ENCODE measurements around the gene GRB10. TPM values are rescaled to one million over a fixed set of nuclear protein-coding genes. Genes with fewer than 3 reads are reported as not detected.

The GRB10 gene
- total and polyA plus RNA-seq, 2 experiments from 2014 or later: 35.0 to 154 TPM

DNA sequence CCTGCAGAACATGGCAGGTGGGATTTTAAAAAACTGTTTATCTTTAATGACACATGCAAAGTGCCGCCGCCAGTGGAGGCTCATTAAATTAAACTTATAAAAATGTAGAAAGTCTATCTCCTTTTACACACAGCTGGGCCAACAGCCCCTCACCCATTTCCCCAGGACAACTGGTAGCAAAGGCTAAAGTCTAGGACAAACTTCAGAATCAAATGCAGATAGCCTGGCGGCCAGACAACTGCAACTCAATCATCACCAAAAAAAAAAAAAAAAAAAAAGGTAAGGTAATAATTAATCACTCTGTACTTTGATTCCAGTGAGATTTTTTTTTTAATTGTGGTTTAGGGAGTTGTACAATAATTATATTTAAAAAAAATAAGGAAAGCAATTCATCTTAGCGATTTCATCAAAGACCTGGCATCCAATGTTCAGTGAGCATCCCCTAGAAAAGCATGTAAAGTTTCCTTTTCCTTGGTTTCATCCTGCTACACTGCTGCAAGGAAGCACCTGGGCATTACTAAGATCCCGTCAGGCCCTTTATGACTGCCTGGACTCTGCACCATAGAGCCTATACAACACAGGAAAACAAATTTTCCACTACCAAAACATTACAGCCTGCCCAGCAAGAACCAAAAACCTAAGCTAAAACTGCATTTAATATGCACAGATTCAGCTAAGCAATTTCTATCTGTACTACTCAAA is 98.5 kb downstream of the GRB10 start (continued):
- TF ChIP-seq, protein P1, sequence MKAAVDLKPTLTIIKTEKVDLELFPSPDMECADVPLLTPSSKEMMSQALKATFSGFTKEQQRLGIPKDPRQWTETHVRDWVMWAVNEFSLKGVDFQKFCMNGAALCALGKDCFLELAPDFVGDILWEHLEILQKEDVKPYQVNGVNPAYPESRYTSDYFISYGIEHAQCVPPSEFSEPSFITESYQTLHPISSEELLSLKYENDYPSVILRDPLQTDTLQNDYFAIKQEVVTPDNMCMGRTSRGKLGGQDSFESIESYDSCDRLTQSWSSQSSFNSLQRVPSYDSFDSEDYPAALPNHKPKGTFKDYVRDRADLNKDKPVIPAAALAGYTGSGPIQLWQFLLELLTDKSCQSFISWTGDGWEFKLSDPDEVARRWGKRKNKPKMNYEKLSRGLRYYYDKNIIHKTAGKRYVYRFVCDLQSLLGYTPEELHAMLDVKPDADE (IDR thresholded peaks at IDR 0.05): no peak
- TF ChIP-seq, protein P2, sequence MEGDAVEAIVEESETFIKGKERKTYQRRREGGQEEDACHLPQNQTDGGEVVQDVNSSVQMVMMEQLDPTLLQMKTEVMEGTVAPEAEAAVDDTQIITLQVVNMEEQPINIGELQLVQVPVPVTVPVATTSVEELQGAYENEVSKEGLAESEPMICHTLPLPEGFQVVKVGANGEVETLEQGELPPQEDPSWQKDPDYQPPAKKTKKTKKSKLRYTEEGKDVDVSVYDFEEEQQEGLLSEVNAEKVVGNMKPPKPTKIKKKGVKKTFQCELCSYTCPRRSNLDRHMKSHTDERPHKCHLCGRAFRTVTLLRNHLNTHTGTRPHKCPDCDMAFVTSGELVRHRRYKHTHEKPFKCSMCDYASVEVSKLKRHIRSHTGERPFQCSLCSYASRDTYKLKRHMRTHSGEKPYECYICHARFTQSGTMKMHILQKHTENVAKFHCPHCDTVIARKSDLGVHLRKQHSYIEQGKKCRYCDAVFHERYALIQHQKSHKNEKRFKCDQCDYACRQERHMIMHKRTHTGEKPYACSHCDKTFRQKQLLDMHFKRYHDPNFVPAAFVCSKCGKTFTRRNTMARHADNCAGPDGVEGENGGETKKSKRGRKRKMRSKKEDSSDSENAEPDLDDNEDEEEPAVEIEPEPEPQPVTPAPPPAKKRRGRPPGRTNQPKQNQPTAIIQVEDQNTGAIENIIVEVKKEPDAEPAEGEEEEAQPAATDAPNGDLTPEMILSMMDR (conservative IDR thresholded peaks at IDR 0.05; ENCODE audit: low read depth in 2 of 2): no peak
- TF ChIP-seq EZH2 (IDR thresholded peaks at IDR 0.05; ENCODE audit: low read depth, unreplicated experiment) (no peak), ZNF331 (CRISPR knock-in tag; IDR thresholded peaks at IDR 0.05; ENCODE audit: low read depth) (no peak), NANOG (IDR thresholded peaks at IDR 0.05; ENCODE audit: borderline replicate concordance) (no peak), STAT1 (IDR thresholded peaks at IDR 0.05; ENCODE audit: unreplicated experiment) (no peak)

DNA sequence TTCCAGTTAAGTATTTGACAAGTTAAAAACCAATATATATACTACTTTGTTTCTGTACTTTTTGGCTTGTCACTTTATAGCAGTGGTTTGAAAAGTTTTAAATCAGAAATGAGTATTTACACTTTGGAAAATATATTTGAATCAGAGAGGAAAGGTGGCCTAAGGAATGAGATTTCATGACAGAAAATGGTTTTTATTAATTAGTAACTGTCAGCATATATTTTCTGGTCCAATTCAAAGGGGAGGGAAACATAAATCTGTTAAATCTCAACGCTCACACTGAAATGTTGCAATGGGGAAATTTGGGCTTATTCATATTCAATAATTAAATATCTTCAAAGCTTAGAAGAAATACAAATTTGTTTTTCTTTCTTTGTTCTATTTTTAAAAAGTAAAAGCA is 100.1 kb downstream of the GRB10 start:
- Mint-ChIP-seq H3K27ac (no peak overlapping the region), H3K9me3 (no peaks in the 10 kb centered on the region)

More for the DNA sequence above, 100.1 kb downstream of the GRB10 start:
- H3K4me3 Mint-ChIP-seq: no peak overlapping the region
- H3K27ac ChIP-seq (ENCODE audit: low read depth): 0 out of 2 replicates have a peak overlapping the region, but pooled peaks have one; percentile 64
- ATAC-seq (no peak), DNase-seq (ENCODE audit: low spot score) (no peak)
- H3K4me1 ChIP-seq (ENCODE audit: insufficient read depth): peaks cover 30% of the 10 kb centered on the region
- no peaks in the 10 kb centered on the region for H3F3A ChIP-seq (replicated peaks; ENCODE audit: low read depth)
- H3K9me2 ChIP-seq (ENCODE audit: insufficient read depth): no peaks in the 10 kb centered on the region
- peaks cover 92% of the 10 kb centered on the region for H3K79me2 ChIP-seq (replicated peaks; ENCODE audit: insufficient read depth)
- H3K36me3 Mint-ChIP-seq (ENCODE audit: low read depth): peaks cover 19% of the 10 kb centered on the region
- TF ChIP-seq ZNF114 (CRISPR knock-in tag; IDR thresholded peaks at IDR 0.05) (no peak), NANOG (IDR thresholded peaks at IDR 0.05; ENCODE audit: borderline replicate concordance) (no peak), STAT1 (IDR thresholded peaks at IDR 0.05; ENCODE audit: unreplicated experiment) (no peak), EZH2phosphoT487 (IDR thresholded peaks at IDR 0.05; ENCODE audit: unreplicated experiment) (no peak)
- TF ChIP-seq, protein P2 (conservative IDR thresholded peaks at IDR 0.05; ENCODE audit: low read depth in 2 of 2): no peak
- no peak overlapping the region for H3K4me2 ChIP-seq
- peaks cover 25% of the 10 kb centered on the region for H4K20me1 ChIP-seq (replicated peaks; ENCODE audit: insufficient read depth)
- no peak overlapping the region for H2AFZ ChIP-seq
- H3K4me1 Mint-ChIP-seq: peaks cover 39% of the 10 kb centered on the region
- H3K27me3 ChIP-seq (ENCODE audit: insufficient read depth): no peaks in the 10 kb centered on the region
- no peak overlapping the region for H3K4me3 ChIP-seq
- H3K36me3 ChIP-seq (ENCODE audit: insufficient read depth): no peaks in the 10 kb centered on the region
- H3K27me3 Mint-ChIP-seq (ENCODE audit: insufficient read depth, low read depth, poor library complexity): peaks cover 4% of the 10 kb centered on the region

Data from GM23338 (cell line).